Measurements from ENCODE around the gene JTB.

The JTB gene

DNA sequence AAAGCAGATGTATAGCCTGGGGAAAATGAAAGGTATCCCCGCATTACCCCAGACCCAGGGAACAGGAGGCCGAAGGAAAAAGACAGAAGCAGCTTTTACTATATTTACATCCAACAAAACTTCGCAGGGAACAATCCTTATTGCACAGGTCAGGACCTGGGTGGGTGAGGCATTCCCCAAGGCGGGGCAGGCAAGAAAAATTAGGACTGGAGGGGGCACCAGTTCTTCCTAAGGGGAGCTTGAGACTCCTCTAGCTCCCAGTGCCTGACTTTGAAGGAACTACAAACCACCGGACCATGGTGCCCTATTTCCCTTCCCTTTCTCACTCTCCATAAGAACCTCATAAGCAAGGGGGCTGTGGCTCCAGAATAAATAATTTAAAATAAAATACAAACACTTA, 48.0 kb downstream of the JTB start:
- Histone ChIP-seq H3K27ac (no peak overlapping the region), H3K9ac (no peak overlapping the region), H3K4me1 (no peaks in the 10 kb centered on the region)

DNA sequence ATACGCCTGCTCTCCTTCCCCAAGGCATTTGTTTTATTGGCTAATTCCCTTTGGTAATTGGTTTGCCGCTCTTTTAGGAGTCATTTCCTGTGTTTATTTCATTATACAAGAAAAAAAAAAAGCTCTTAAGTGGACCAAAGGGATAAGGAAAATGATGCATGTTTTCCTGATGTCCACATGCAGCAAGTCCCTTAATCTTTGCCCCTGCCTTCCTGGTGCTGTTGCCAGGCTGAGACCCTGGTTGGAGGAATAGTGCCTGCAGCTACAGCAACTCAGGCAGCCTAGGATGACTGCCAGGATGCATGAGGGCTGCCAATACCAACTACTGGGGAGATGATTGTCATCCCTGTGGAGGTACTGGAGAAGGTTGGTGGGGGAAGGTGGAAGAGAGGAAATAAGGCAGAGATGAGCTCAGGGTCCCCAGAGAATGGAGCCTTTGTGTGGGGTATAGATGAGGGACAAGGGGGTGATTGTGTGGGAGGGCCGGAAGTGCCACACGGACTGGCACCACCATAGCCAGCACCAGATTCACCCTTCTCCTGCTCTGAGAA, 48.6 kb downstream of the JTB start:
- H3K27me3 ChIP-seq (ENCODE audit: control insufficient read depth, insufficient read depth, low read length): no peaks in the 10 kb centered on the region
- H3K79me2 ChIP-seq: no peaks in the 10 kb centered on the region
- H2AFZ ChIP-seq: no peak overlapping the region
- no peaks in the 10 kb centered on the region for H3K36me3 ChIP-seq (ENCODE audit: control insufficient read depth, insufficient read depth, low read length)
- TF ChIP-seq, protein P1, sequence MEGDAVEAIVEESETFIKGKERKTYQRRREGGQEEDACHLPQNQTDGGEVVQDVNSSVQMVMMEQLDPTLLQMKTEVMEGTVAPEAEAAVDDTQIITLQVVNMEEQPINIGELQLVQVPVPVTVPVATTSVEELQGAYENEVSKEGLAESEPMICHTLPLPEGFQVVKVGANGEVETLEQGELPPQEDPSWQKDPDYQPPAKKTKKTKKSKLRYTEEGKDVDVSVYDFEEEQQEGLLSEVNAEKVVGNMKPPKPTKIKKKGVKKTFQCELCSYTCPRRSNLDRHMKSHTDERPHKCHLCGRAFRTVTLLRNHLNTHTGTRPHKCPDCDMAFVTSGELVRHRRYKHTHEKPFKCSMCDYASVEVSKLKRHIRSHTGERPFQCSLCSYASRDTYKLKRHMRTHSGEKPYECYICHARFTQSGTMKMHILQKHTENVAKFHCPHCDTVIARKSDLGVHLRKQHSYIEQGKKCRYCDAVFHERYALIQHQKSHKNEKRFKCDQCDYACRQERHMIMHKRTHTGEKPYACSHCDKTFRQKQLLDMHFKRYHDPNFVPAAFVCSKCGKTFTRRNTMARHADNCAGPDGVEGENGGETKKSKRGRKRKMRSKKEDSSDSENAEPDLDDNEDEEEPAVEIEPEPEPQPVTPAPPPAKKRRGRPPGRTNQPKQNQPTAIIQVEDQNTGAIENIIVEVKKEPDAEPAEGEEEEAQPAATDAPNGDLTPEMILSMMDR (IDR thresholded peaks at IDR 0.05): no peak
- no peak overlapping the region for H3K27ac ChIP-seq
- no peaks in the 10 kb centered on the region for H3K9me3 ChIP-seq (ENCODE audit: control insufficient read depth, low read length)
- no peak overlapping the region for H3K4me3 ChIP-seq (ENCODE audit: low read depth, low read length)
- H3K9ac ChIP-seq: no peak overlapping the region
- H3K4me2 ChIP-seq (ENCODE audit: low read length): no peak overlapping the region
- no peaks in the 10 kb centered on the region for H3K4me1 ChIP-seq

More for the DNA sequence above, 48.0 kb downstream of the JTB start:
- no peaks in the 10 kb centered on the region for H3K36me3 ChIP-seq (ENCODE audit: control insufficient read depth, insufficient read depth, low read length)
- no peak overlapping the region for H2AFZ ChIP-seq
- TF ChIP-seq, protein P1 (IDR thresholded peaks at IDR 0.05): no peak
- no peaks in the 10 kb centered on the region for H3K9me3 ChIP-seq (ENCODE audit: control insufficient read depth, low read length)
- no peak overlapping the region for H3K4me2 ChIP-seq (ENCODE audit: low read length)
- H3K27me3 ChIP-seq (ENCODE audit: control insufficient read depth, insufficient read depth, low read length): no peaks in the 10 kb centered on the region
- H3K4me3 ChIP-seq (ENCODE audit: low read depth, low read length): no peak overlapping the region
- no peaks in the 10 kb centered on the region for H3K79me2 ChIP-seq

DNA sequence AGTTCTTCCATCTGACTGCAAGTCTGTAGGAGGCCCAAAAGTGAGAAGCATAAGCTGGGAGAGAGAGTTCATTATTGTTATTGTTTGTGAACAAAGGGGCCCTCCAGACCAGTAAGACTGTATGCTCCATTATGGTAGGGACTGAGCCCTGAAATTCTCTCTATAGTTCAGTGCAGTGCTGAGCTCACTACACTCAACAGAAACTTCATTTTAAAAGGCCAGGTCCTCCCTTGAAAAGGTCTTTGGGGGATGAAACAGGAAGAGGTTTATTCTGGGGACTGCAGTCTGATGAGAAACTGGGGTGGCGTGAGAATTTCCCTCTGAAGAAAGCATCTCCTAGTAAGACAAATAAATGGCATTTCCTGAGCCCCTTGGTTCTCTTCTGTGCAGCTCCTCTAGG, 49.2 kb downstream of the JTB start:
- H3K36me3 ChIP-seq (ENCODE audit: control insufficient read depth, insufficient read depth, low read length): no peaks in the 10 kb centered on the region
- TF ChIP-seq, protein P1 (IDR thresholded peaks at IDR 0.05): no peak
- H3K9me3 ChIP-seq (ENCODE audit: control insufficient read depth, low read length): no peaks in the 10 kb centered on the region
- no peak overlapping the region for H3K9ac ChIP-seq
- no peak overlapping the region for H3K4me2 ChIP-seq (ENCODE audit: low read length)
- H3K4me1 ChIP-seq: no peaks in the 10 kb centered on the region
- no peaks in the 10 kb centered on the region for H3K79me2 ChIP-seq
- no peak overlapping the region for H2AFZ ChIP-seq
- no peak overlapping the region for H3K4me3 ChIP-seq (ENCODE audit: low read depth, low read length)
- no peak overlapping the region for H3K27ac ChIP-seq
- H3K27me3 ChIP-seq (ENCODE audit: control insufficient read depth, insufficient read depth, low read length): no peaks in the 10 kb centered on the region

DNA sequence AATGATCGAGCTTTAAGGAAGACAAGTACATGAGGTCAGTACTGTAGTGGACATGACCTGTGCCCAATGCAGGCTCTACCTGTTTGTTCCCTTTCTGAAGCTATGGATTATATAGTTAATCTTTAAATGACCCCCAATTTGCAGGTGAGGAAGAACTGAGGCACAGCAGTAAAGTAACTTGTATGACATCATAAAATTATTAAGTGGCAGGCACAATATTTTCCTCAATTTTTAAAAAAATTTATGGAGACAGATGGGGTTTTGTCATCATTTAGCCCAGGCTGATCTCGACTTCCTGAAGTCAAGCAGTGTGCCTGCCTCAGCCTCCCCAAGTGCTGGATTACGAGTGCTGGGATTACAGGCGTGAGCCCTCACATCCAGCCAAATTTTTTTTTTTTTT, 51.1 kb downstream of the JTB start:
- H3K27ac ChIP-seq: no peak overlapping the region

More for the DNA sequence above, 51.1 kb downstream of the JTB start:
- H3K9me3 ChIP-seq (ENCODE audit: control insufficient read depth, low read length): no peaks in the 10 kb centered on the region
- H3K9ac ChIP-seq: no peak overlapping the region
- H3K4me2 ChIP-seq (ENCODE audit: low read length): no peak overlapping the region
- H3K79me2 ChIP-seq: no peaks in the 10 kb centered on the region
- TF ChIP-seq, protein P1 (IDR thresholded peaks at IDR 0.05): no peak
- no peak overlapping the region for H2AFZ ChIP-seq
- no peaks in the 10 kb centered on the region for H3K36me3 ChIP-seq (ENCODE audit: control insufficient read depth, insufficient read depth, low read length)
- no peak overlapping the region for H3K4me3 ChIP-seq (ENCODE audit: low read depth, low read length)
- no peaks in the 10 kb centered on the region for H3K4me1 ChIP-seq
- no peaks in the 10 kb centered on the region for H3K27me3 ChIP-seq (ENCODE audit: control insufficient read depth, insufficient read depth, low read length)
